Right lobe of liver (tissue), 4 donors: Measurements from ENCODE around the gene CEP72.

Experiments used
- POLR2A ChIP-seq: fragments of 450-650 bp; IDR thresholded peaks from one replicate; pipeline ENCODE4 v1.6.1; 2017; ENCODE audit warnings: antibody characterized with exemption, mild to moderate bottlenecking
- TF ChIP-seq, protein P1 (sequence below), 4 donors: fragments of 200-600 bp in 3 of 4; fragments of 450-650 bp in 1 of 4; IDR thresholded peaks; one replicate each; pipeline versions ENCODE4 v1.5.1 to v1.8.0; 2016 to 2022; ENCODE audit warnings: antibody characterized with exemption in 4 of 4, mild to moderate bottlenecking in 2 of 4
- donor health status: DM: no; HTN: no; CAD: no.
- donor health status: DM: no; HTN: no; CAD: no.
- donor health status: DM: no; HTN: yes; CAD: no.

DNA sequence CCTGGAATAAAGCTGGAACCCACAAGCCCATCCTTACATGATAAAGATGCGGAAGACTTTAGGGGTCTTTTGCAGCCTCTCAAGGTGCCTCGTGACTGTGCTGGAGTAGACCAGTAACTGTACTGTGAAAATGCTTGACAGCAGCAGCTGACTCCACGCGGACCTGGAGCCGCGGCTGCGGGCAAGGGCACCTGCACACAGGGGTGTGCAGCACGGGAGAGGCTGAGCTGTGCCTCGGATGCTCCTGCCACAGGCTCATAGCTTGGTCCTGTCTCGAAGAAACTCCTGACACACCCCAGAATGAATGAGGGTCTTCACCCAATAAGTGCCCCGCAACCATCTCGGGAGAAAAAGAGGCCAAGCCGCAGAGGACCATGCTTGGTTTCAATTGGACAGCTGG is 40.3 kb upstream of the CEP72 start:
- TF ChIP-seq, protein P1, sequence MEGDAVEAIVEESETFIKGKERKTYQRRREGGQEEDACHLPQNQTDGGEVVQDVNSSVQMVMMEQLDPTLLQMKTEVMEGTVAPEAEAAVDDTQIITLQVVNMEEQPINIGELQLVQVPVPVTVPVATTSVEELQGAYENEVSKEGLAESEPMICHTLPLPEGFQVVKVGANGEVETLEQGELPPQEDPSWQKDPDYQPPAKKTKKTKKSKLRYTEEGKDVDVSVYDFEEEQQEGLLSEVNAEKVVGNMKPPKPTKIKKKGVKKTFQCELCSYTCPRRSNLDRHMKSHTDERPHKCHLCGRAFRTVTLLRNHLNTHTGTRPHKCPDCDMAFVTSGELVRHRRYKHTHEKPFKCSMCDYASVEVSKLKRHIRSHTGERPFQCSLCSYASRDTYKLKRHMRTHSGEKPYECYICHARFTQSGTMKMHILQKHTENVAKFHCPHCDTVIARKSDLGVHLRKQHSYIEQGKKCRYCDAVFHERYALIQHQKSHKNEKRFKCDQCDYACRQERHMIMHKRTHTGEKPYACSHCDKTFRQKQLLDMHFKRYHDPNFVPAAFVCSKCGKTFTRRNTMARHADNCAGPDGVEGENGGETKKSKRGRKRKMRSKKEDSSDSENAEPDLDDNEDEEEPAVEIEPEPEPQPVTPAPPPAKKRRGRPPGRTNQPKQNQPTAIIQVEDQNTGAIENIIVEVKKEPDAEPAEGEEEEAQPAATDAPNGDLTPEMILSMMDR (IDR thresholded peaks at IDR 0.05) = no peak
- no peak for TF ChIP-seq POLR2A
